Mucosa of stomach (tissue), 1 donor: ENCODE data around the gene IL6R.

ENCODE experiments used
- H3K27me3 ChIP-seq: one replicate; pipeline ENCODE4 v1.7.0; 2013; ENCODE audit warnings: mild to moderate bottlenecking, low read length; ENCODE audit not compliant: control insufficient read depth, insufficient read depth
- H3K36me3 ChIP-seq: one replicate; pipeline ENCODE4 v1.7.0; 2013; ENCODE audit warnings: low read length; ENCODE audit not compliant: control insufficient read depth, insufficient read depth
- H3K4me1 ChIP-seq: one replicate; pipeline ENCODE4 v1.7.0; 2013; ENCODE audit warnings: mild to moderate bottlenecking, low read length; ENCODE audit not compliant: control insufficient read depth, insufficient read depth
- H3K4me3 ChIP-seq: one replicate; pipeline ENCODE4 v1.7.0; 2013; ENCODE audit warnings: low read length
- H3K9ac ChIP-seq: one replicate; pipeline ENCODE4 v1.7.0; 2013; ENCODE audit warnings: mild to moderate bottlenecking, low read length, moderate library complexity
- H3K9me3 ChIP-seq: one replicate; pipeline ENCODE4 v1.7.0; 2013; ENCODE audit warnings: mild to moderate bottlenecking, low read length, moderate library complexity; ENCODE audit not compliant: control insufficient read depth
- donor health status: Pancreatic carcinoma.

The IL6R gene

GRCh38 chr1:154466921-154467417 is 61.8 kb downstream of the IL6R start:
- Histone ChIP-seq H3K9ac (no peak overlapping the region), H3K27me3 (no peaks in the 10 kb centered on the region), H3K36me3 (peaks cover 4% of the 10 kb centered on the region), H3K9me3 (no peaks in the 10 kb centered on the region), H3K4me3 (no peak overlapping the region), H3K4me1 (peaks cover 28% of the 10 kb centered on the region)

- Histone ChIP-seq H3K27me3 (no peaks in the 10 kb centered on the region), H3K4me1 (peaks cover 28% of the 10 kb centered on the region), H3K9me3 (no peaks in the 10 kb centered on the region), H3K36me3 (peaks cover 4% of the 10 kb centered on the region), H3K9ac (no peak overlapping the region), H3K4me3 (no peak overlapping the region)
These were observed 62.4 kb downstream of the IL6R start for GRCh38 chr1:154467434-154468102.

DNA sequence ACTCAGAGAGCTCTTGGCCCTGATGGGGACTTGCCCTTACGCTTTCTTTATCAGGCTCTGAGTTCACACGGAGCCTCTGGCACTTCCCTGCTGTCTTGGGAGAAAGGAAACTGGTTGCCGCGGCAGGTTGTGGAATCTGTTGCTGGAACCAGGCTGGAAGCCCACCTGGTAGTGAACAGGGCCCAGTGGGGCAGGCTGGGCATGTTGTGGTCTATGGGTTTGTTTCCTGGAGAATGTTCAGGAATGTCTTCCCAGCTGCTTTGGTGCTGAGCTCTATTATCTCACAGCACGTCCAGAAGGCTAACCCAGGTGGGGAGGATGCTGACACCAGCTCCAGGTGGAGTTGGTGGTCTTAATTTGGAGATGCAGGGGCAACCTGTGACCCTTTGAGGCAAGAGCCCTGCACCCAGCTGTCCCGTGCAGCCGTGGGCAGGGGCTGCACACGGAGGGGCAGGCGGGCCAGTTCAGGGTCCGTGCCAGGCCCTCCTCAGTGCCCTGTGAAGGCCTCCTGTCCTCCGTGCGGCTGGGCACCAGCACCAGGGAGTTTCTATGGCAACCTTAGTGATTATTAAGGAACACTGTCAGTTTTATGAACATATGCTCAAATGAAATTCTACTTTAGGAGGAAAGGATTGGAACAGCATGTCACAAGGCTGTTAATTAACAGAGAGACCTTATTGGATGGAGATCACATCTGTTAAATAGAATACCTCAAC is 63.5 kb downstream of the IL6R start:
- H3K36me3 ChIP-seq: peaks cover 4% of the 10 kb centered on the region
- H3K9ac ChIP-seq: no peak overlapping the region
- H3K27me3 ChIP-seq: no peaks in the 10 kb centered on the region
- H3K4me3 ChIP-seq: no peak overlapping the region
- peaks cover 25% of the 10 kb centered on the region for H3K4me1 ChIP-seq
- no peaks in the 10 kb centered on the region for H3K9me3 ChIP-seq

- Histone ChIP-seq H3K4me1 (peaks cover 20% of the 10 kb centered on the region), H3K4me3 (no peak overlapping the region), H3K9ac (no peak overlapping the region)
These were observed 64.9 kb downstream of the IL6R start for GRCh38 chr1:154469844-154470560.

GRCh38 chr1:154471304-154471703 is 66.2 kb downstream of the IL6R start:
- Histone ChIP-seq H3K9ac (no peak overlapping the region), H3K4me1 (peaks cover 19% of the 10 kb centered on the region), H3K4me3 (no peak overlapping the region), H3K27me3 (no peaks in the 10 kb centered on the region), H3K36me3 (peaks cover under 1% of the 10 kb centered on the region), H3K9me3 (no peaks in the 10 kb centered on the region)

More at GRCh38 chr1:154469844-154470560, 64.9 kb downstream of the IL6R start:
- Histone ChIP-seq H3K36me3 (peaks cover 4% of the 10 kb centered on the region), H3K27me3 (no peaks in the 10 kb centered on the region), H3K9me3 (no peaks in the 10 kb centered on the region)

DNA sequence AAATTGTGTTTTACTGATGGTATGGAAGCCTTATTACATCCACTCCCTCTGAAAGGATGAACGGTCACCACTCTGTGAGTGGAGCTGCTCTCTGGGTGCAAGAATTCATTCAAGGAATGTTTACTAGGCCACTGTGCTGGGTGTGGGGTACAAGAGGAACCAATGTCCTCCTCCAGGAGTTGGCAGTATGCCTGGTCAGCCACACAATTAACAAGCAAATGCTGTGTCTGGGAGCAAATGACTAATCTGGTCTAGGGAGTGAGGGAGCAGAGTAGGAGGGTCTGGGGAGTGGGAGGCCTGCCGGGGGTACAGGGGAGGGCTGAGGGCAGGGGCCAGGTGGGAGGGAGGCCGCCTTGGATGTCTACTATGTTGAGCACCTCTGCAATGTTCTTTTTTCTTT is 69.7 kb downstream of the IL6R start:
- Histone ChIP-seq H3K9ac (no peak overlapping the region), H3K36me3 (no peaks in the 10 kb centered on the region), H3K27me3 (no peaks in the 10 kb centered on the region), H3K9me3 (no peaks in the 10 kb centered on the region), H3K4me3 (no peak overlapping the region), H3K4me1 (peaks cover 29% of the 10 kb centered on the region)

DNA sequence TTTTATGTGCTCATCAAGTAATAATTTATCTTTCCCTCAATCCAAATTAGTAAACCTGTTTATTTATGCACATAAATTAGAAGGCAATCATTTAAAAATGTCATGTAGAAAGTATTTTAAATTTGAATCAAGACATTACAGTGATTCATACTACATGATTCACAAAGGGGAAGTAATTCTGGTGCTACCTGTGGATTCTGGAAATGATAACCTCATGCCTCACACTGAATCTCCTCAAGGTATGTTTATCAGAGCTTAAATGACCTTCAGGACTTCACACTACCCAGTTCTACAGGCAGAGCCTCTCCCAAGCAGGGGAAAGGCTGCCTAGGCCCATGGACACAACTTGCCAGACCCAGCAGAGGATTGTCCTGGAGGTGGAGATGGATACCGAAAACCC is 71.6 kb downstream of the IL6R start:
- Histone ChIP-seq H3K4me1 (peaks cover 28% of the 10 kb centered on the region), H3K4me3 (no peak overlapping the region), H3K36me3 (no peaks in the 10 kb centered on the region), H3K9ac (no peak overlapping the region), H3K27me3 (no peaks in the 10 kb centered on the region), H3K9me3 (no peaks in the 10 kb centered on the region)

DNA sequence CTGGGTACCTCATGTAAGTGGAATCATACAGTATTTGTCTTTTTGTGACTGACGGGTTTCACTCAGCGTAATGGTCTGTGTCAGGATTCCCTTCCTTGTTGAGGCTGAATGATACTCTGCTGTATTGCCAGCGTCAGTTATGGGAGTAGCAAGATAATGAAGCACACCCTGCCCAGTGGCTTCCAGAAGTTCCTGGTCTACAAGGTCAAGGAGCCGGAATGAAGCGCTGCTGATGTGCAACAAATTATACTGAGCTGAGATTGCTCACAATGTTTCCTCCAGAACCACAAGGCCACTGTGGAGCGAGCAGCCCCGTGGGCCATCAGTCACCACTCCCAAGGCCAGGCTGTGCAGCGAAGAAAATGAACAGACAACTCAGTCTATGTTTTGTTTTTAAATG is 72.9 kb downstream of the IL6R start:
- no peaks in the 10 kb centered on the region for H3K27me3 ChIP-seq
- H3K9me3 ChIP-seq: no peaks in the 10 kb centered on the region
- H3K9ac ChIP-seq: no peak overlapping the region
- H3K4me1 ChIP-seq: peaks cover 28% of the 10 kb centered on the region
- H3K4me3 ChIP-seq: no peak overlapping the region
- no peaks in the 10 kb centered on the region for H3K36me3 ChIP-seq

- H3K4me1 ChIP-seq: peaks cover 28% of the 10 kb centered on the region
- no peaks in the 10 kb centered on the region for H3K9me3 ChIP-seq
- no peak overlapping the region for H3K4me3 ChIP-seq
- no peaks in the 10 kb centered on the region for H3K36me3 ChIP-seq
- H3K27me3 ChIP-seq: no peaks in the 10 kb centered on the region
- H3K9ac ChIP-seq: no peak overlapping the region
These were observed 73.5 kb downstream of the IL6R start for GRCh38 chr1:154478639-154479038.

DNA sequence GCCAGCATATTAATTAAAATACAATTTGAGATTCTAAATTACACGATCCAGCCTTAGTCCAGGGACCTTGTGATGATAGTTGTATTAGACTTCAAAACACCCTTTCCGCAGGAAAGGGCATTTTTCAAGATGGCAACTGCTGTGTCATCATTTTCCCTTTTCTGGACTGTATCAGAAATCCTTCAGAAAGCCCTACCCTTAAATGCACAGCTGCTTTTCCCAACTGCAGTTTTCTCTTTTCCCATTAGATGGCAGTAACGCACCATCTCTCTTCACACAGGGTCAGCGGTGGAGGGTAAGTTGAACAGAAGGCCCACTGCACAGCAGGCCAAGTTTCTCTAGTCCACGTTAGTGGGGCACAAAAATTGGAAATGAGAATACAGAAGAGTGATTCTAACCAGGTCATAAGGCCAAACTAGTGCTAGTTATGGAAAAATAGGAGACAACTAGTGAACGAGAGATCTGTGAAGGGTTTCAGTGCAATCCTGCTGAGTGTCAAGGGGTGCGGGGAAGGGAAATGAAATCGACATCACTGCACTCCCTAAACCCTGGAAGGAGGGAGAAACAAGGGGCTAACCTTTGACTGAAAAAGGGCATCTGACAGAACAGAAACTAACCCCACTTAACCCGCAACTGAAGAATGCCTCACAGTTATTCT is 74.8 kb downstream of the IL6R start:
- no peaks in the 10 kb centered on the region for H3K9me3 ChIP-seq
- no peaks in the 10 kb centered on the region for H3K27me3 ChIP-seq
- no peaks in the 10 kb centered on the region for H3K36me3 ChIP-seq
- H3K4me1 ChIP-seq: peaks cover 23% of the 10 kb centered on the region
- H3K4me3 ChIP-seq: no peak overlapping the region
- H3K9ac ChIP-seq: no peak overlapping the region

DNA sequence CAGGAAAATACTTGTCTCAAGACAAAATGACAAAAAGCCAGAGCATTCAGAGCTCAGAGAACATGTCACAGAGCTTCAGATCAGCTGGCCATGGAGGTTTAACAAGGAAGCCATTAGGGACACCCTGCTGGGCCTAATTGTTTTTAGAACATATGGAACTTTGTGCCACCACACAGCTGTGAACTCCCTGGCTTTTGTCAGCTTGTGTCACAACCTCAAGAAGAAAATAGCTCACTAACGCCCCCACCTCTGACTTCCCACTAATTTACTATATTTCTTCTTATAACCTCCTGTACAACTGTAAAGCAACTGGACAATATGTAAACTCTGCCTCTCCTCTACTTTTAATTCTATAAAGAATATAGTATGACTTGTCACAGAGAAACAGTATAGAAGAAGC is 75.9 kb downstream of the IL6R start:
- H3K4me3 ChIP-seq: no peak overlapping the region
- H3K36me3 ChIP-seq: no peaks in the 10 kb centered on the region
- H3K4me1 ChIP-seq: peaks cover 18% of the 10 kb centered on the region
- no peaks in the 10 kb centered on the region for H3K27me3 ChIP-seq
- H3K9me3 ChIP-seq: no peaks in the 10 kb centered on the region
- H3K9ac ChIP-seq: no peak overlapping the region
